Osteoblast (primary cell): ENCODE measurements around the gene MADD. TPM values are rescaled to one million over a fixed set of nuclear protein-coding genes. Genes with fewer than 3 reads are reported as not detected.

Experiments used
- DNase-seq: peaks from one replicate; pipeline ENCODE4 v3.0.0; 2011; ENCODE audit warnings: low spot score, mixed read lengths; ENCODE audit not compliant: insufficient read length; ENCODE audit errors: missing footprints
- H2AFZ ChIP-seq: 2 replicates; pipeline ENCODE4 v1.6.0; 2011; ENCODE audit warnings: mild to moderate bottlenecking, low read length
- H3K27ac ChIP-seq: 2 replicates; pipeline ENCODE4 v1.5.1; 2011; ENCODE audit warnings: mild to moderate bottlenecking, low read depth, low read length, moderate library complexity
- H3K27me3 ChIP-seq: 2 replicates; pipeline ENCODE4 v1.6.0; 2012; ENCODE audit warnings: mild to moderate bottlenecking, control low read depth, inconsistent platforms, low read length, moderate library complexity; ENCODE audit not compliant: insufficient read depth
- H3K36me3 ChIP-seq: 2 replicates; pipeline ENCODE4 v1.5.1; 2011; ENCODE audit warnings: mild to moderate bottlenecking, low read length, control low read depth, moderate library complexity; ENCODE audit not compliant: insufficient read depth
- H3K4me1 ChIP-seq: 2 replicates; pipeline ENCODE4 v1.5.1; 2011; ENCODE audit warnings: mild to moderate bottlenecking, low read length, control low read depth, moderate library complexity; ENCODE audit not compliant: insufficient read depth
- H3K4me2 ChIP-seq: 2 replicates; pipeline ENCODE4 v1.6.0; 2011; ENCODE audit warnings: mild to moderate bottlenecking, low read length; ENCODE audit not compliant: insufficient read depth
- H3K4me3 ChIP-seq: fragments of 200-600 bp; sonication (generic); 3 replicates; pipeline ENCODE4 v1.5.1; 2012; ENCODE audit warnings: mild to moderate bottlenecking, low read length, inconsistent platforms; ENCODE audit not compliant: insufficient read depth
- H3K79me2 ChIP-seq: 2 replicates; pipeline ENCODE4 v1.6.0; 2012; ENCODE audit warnings: mild to moderate bottlenecking, low read length, control low read depth, inconsistent platforms; ENCODE audit not compliant: insufficient read depth
- H3K9me3 ChIP-seq: 2 replicates; pipeline ENCODE4 v1.5.1; 2011; ENCODE audit warnings: low read depth, low read length, control low read depth
- H4K20me1 ChIP-seq: 2 replicates; pipeline ENCODE4 v1.6.0; 2012; ENCODE audit warnings: mild to moderate bottlenecking, low read length, control low read depth; ENCODE audit not compliant: insufficient read depth
- CTCF ChIP-seq: IDR thresholded peaks from 2 replicates; pipeline ENCODE4 v1.5.1; 2011; ENCODE audit warnings: mild to moderate bottlenecking, low read depth, low read length, moderate library complexity; ENCODE audit errors: extremely low read depth
- total RNA-seq: library from RNA; depleted of rRNA; stranded (reverse); fragments of >200 nt; gene quantifications from 2 replicates; pipeline ENCODE4 v1.2.3, GENCODE V29; 2012

Gene MADD
- total RNA-seq, 1 donor: 21.7 TPM

- H3K4me3 ChIP-seq: no peak overlapping the region
- no peak for TF ChIP-seq CTCF
- H3K79me2 ChIP-seq: peaks cover 9% of the 10 kb centered on the region
- no peak overlapping the region for H2AFZ ChIP-seq
- DNase-seq: no peak
- H3K27ac ChIP-seq: no peak overlapping the region
- H3K4me1 ChIP-seq: peaks cover 16% of the 10 kb centered on the region
- H4K20me1 ChIP-seq: no peaks in the 10 kb centered on the region
- H3K36me3 ChIP-seq: peaks cover 64% of the 10 kb centered on the region
- no peaks in the 10 kb centered on the region for H3K27me3 ChIP-seq
- no peaks in the 10 kb centered on the region for H3K9me3 ChIP-seq
- no peak overlapping the region for H3K4me2 ChIP-seq
Observed at GRCh38 chr11:47242596-47243192, 27.2 kb upstream of the MADD start.

- peaks cover 23% of the 10 kb centered on the region for H3K4me1 ChIP-seq
- H3K27ac ChIP-seq: no peak overlapping the region
- H3K4me3 ChIP-seq: no peak overlapping the region
- no peak overlapping the region for H3K4me2 ChIP-seq
- peaks cover 60% of the 10 kb centered on the region for H3K36me3 ChIP-seq
- H2AFZ ChIP-seq: no peak overlapping the region
- DNase-seq: no peak
- H3K79me2 ChIP-seq: peaks cover 17% of the 10 kb centered on the region
- no peaks in the 10 kb centered on the region for H3K9me3 ChIP-seq
- no peaks in the 10 kb centered on the region for H4K20me1 ChIP-seq
- H3K27me3 ChIP-seq: no peaks in the 10 kb centered on the region
- no peak for TF ChIP-seq CTCF
Observed at GRCh38 chr11:47243454-47243853, 26.5 kb upstream of the MADD start.

- no peaks in the 10 kb centered on the region for H4K20me1 ChIP-seq
- H3K4me1 ChIP-seq: peaks cover 30% of the 10 kb centered on the region
- H3K36me3 ChIP-seq: peaks cover 49% of the 10 kb centered on the region
- H3K4me3 ChIP-seq: no peak overlapping the region
- no peak overlapping the region for H3K27ac ChIP-seq
- H2AFZ ChIP-seq: no peak overlapping the region
- no peaks in the 10 kb centered on the region for H3K27me3 ChIP-seq
- peaks cover 29% of the 10 kb centered on the region for H3K79me2 ChIP-seq
- no peak for TF ChIP-seq CTCF
- no peak for DNase-seq
- H3K4me2 ChIP-seq: no peak overlapping the region
- H3K9me3 ChIP-seq: no peaks in the 10 kb centered on the region
Observed at GRCh38 chr11:47244448-47245350, 25.2 kb upstream of the MADD start.

GRCh38 chr11:47245611-47246357 is 24.1 kb upstream of the MADD start:
- no peak for TF ChIP-seq CTCF

More at GRCh38 chr11:47245611-47246357, 24.1 kb upstream of the MADD start:
- Histone ChIP-seq H3K79me2 (peaks cover 33% of the 10 kb centered on the region), H4K20me1 (no peaks in the 10 kb centered on the region), H3K27ac (no peak overlapping the region), H3K4me2 (no peak overlapping the region), H3K4me3 (no peak overlapping the region), H3K36me3 (peaks cover 40% of the 10 kb centered on the region), H3K27me3 (no peaks in the 10 kb centered on the region), H3K4me1 (peaks cover 30% of the 10 kb centered on the region), H3K9me3 (no peaks in the 10 kb centered on the region), H2AFZ (no peak overlapping the region)
- no peak for DNase-seq
